Limb (tissue), 2 donors: ENCODE data around the gene OR2M5.

Experiments used
- DNase-seq, 2 donors: peaks; one replicate each; pipeline ENCODE4 v3.0.0-alpha.2; 2016; ENCODE audit errors: extremely low spot score in 2 of 2

Gene OR2M5, protein sequence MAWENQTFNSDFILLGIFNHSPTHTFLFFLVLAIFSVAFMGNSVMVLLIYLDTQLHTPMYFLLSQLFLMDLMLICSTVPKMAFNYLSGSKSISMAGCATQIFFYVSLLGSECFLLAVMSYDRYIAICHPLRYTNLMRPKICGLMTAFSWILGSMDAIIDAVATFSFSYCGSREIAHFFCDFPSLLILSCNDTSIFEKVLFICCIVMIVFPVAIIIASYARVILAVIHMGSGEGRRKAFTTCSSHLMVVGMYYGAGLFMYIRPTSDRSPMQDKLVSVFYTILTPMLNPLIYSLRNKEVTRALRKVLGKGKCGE

DNA sequence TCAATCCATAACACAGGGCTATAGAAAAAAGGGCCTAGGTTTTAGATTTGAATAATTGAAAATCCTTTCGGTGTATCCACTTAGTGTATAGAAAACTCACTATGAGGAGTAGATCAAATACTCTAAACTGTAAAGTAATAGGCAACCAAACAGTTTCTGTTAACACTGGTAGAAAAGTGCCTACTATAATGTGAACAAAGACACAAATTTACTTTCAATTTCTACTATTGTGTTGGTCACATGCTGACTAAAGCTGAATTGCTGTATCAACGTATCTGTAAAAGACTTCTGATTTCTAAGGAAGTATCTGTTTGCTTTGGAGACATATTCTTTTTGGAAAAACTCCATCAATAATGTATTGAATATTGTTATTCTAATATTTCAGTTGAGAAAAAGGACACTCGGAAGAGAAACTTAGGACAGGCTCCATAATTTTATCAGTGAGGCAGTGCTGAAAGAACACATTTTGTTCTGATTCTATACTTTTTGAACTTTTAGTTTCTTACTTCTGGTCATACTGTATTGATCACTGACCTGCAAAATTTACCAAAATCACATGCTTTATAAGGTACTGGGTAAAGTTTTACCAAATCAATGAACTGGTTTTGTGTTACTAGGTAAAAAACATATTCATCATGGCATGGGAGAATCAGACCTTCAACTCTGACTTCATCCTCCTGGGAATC is at the start of gene OR2M5:
TSS of gene OR2M5 (plus strand) at position 636 of the 686 bp plus-strand sequence. CDS start at position 636, 0 bp downstream.
- no peak for DNase-seq

DNA sequence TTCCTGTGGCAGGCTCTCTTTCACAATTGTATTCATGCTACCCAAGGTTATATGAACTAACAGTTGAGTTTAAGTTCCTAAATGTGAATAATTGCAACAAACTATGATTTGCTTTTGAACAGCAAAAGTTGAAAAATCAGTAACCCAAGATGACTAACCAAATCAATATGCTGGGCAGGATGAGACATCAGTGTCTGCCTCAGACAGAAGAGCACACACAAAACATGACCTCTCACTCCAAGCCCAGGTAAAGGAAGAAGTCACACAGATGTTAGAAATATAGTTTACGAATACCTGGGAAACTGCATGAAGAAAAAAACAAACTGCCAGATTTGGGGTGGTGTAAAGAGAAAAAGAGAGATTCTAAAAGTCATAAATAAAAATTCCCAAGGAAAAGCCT is 46.4 kb upstream of the OR2M5 start:
- DNase-seq: no peak

DNA sequence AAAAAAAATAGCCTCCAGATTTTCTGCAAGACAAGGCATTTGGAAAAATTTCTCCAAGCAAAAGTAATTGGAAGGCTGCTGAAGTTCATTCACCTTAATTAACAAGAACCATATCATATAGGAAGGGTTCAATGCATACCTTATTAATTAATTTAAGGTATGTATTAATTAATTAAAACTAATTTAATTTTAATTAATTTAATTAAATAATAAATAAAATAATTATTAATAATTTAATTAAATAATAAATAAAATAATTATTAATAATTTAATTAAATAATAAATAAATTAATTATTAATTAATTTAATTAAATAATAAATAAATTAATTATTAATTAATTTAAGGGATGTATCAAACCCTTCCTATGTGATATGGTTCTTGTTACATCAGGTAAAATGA is 42.1 kb upstream of the OR2M5 start:
- DNase-seq: no peak

DNA sequence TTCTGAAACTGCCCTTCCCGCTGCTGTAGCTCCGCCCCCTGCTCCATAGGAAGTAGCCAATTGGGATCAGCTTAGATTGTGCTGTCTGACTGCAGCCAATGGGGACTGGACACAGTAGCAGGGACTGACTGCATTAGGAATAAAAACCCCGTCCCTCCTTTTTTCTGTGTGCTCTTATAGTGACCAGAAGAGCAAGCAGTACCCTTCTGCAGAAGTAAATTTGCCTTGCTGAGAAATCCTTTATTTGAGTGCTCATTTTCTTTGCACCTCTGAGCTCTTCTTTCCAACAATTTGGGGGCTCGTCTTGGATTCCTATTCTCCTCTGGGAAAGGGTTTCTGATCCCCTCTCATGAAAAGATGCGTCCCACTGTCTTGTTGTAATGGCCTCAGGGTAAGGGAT is 33.8 kb upstream of the OR2M5 start:
- DNase-seq: no peak

DNA sequence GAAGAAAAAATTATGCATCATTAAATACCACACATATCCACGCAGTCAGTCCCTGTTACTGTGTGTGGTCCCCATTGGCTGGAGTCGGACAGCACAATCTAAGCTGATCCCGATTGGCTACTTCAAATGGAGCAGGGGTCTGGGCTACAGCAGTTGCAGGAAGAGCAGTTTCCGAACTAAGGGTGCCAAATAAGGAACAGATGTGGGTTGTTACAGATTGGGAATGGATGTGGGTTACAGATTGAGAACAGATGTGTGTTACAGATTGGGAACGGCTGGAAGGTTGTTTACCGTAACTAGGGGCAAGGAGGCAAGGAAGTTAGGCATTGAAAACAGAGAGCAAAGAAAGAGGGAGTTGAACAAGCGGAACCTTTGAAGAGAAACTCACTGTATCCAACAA is 30.1 kb upstream of the OR2M5 start:
- DNase-seq: no peak

DNA sequence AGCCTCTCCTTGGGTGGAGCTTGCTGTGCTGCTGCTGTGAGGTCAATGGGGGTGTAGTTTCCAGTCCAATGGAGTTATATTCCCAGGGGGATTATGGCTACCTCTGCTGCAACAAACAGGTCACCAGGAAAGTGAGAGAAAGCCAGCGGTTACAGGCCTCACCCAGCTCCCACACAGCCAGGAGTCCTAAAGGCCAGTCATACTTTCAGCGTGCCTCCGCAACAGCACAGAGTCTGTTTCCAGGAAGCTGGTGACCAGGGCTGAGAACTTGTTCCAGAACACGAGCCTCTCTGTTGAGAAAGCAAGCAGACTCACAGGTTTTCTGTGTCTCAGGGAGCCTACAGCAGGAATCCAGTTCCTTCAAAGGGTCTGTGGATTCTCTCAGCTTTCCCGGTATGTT is 17.3 kb upstream of the OR2M5 start:
- DNase-seq: no peak

DNA sequence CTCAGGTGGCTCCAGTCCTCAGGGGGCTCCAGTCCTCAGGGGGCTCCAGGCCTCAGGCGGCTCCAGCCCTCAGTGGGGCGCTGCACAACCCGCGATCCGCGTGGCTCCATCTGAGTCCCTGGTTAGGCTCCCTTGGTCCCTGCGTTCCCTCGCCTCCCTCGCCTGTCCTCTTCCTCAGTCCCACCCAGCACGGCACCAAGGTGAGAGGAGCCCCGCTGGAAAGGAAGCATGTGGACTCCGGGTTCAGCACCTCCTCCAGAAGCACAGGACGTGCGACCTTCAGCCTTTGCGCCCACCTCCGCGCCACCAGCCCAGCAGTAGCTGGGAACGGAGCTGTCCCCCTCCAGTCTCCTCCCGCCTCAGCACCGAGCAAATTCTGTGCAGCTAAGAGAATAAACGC is 8.1 kb upstream of the OR2M5 start:
- no peak for DNase-seq

DNA sequence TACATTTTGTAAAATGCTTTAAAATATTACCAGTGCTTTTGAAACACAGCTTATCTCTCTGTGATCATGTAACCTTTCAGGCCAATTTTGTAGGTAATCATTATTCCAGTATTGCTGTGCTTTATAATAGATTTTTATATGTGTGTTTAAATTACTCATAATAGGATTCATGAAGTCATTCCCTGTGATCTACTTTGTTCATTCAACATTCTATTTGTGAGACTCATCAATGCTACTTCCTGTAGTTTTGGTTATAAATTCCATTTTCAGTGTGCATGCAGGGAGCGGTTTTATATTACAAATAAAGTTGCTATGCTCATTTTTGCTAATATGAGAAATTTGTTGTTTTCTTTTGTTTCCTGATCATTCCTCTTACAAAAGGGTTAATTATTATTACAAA is 4.1 kb upstream of the OR2M5 start:
- DNase-seq: no peak

DNA sequence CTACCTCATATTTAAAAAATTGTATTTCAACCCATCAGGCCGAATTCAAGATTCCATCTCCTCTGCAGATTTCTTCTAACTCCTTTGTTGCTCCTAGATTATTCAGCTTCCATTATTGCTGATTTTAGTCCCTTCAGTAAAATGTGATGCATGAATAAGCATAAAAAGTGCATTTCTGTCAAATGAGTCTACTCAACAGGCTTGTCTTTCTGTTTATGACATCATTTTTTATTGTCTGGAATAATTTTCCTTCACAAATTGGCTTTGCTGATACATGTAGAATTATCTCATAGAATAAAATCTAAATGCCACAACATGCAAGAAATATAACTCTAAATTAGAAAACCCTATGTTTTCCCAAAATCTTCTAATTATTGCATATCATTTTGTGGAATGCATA is 1.6 kb upstream of the OR2M5 start:
- DNase-seq: no peak

DNA sequence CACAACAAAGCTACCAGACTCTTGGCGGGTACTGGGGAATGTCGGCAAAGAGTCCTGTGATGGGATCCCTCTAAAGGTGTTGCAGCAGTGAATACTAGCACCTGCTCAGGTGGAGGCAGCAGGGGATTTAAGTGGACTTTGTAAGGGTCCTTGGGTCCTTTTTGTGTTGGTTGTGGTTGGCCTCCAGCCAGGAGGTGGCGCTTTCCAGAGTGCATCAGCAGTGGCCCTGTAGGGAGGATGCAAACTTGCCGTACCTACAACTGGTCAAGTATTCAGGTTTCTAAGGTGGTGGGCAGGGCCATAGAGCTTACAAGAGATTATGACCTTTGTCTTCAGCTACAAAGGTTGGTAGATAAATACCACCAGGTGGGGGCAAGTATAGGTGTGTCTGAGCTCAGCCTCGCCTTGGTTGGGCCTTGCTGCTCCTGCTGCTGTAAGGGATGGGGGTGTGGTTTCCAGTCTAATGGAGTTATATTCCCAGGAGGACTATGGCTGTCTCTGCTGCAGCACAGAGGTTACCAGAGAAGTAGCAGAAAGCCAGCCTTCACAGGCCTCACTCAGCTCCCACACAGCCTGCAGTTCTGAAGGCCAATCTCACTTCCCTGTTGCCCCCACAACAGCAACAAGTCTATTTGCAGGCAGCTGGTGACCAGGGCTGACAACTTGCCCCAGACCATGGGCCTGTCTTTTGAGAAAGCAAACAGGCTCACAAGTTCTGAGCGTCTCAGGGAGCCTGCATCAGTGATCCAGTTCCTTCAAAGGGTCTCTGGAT is 7.3 kb downstream of the OR2M5 start:
- DNase-seq: no peak

DNA sequence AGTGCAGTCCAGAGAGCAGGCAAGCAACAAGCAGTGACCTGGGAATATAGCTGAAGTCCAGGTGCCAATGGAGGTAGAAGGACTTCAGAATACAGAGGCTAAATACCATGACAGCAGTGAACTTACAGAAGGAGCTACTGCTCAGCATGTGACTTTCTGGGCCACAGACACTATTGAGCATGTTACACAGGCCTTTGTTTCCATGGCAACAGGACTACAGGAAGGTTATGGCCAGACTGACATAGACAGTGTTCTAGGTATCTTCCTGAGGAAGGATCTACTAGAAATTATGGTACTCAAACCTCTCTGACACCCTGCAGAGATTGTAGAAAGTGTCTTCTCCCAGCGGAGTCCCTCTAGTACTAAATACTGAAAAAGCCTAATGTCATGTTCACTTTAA is 11.0 kb downstream of the OR2M5 start:
- no peak for DNase-seq

DNA sequence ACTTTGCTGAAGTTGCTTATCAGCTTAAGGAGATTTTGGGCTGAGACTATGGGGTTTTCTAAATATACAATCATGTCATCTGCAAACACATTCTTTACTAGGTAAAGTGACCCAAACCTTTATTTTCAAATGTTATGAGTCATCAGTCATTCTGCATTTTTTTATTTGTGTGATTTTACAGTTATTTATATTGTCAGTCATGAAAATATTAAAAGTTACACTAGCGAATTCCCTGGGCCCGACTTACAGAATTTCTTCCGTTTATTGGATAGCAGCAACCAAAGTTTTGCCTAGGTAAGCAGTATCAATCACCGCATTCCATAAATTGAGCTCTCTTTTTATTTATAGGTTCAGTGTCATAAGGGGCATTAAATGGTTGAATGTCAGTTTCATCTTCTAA is 13.8 kb downstream of the OR2M5 start:
- no peak for DNase-seq

DNA sequence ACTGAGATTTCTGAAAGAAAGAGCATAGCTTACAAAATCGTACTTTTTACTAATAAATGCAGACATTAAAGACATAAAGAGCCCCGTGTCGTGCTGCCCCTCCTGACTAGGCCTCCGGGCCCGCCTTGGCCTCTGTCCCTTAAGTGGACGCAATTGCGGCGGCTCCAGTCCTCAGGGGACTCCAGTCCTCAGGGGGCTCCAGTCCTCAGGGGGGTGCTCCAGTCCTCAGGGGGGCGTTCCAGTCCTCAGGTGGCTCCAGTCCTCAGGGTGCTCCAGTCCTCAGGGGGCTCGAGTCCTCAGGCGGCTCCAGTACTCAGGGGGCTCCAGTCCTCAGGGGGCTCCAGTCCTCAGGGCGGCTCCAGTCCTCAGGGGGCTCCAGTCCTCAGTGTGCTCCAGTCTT is 19.1 kb downstream of the OR2M5 start:
- no peak for DNase-seq

DNA sequence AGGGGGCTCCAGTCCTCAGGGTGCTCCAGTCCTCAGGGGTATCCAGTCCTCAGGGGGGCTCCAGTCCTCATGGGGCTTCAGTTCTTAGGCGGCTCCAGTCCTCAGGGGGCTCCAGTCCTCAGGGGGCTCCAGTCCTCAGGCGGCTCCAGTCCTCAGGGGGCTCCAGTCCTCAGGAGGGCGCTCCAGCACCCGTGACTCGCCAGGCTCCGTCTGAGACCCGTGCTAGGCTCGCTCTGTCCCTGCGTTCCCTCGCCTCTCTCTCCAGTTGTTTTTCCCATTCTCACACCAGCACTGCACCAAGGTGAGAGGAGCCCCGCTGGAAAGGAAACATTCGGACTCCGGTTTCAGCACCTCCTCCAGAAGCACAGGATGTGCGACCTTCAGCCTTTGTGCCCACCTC is 20.2 kb downstream of the OR2M5 start:
- no peak for DNase-seq

DNA sequence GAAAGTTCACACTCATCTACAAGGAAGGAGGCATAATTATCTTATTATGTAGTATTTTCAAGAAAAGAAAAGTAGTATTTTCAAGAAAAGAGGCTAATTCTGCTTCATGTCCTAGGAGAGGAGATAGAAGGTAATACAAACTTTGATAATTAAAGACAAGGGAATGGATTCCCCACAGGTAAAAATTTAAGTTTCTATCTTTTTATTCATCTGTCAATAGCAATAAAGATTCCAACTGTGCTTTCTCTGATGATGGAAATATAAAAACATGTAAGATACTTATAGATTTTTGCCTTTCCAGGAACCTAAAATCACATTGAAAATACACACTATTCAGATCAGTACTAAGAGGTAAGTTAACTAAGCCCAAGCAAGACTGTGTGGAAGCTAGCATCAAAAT is 29.6 kb downstream of the OR2M5 start, which contains the start of gene OR2M2:
TSS of gene OR2M2 (plus strand) at position 301 of the 400 bp plus-strand sequence. CDS start 5,165 bp downstream, outside the sequence.
- no peak for DNase-seq

DNA sequence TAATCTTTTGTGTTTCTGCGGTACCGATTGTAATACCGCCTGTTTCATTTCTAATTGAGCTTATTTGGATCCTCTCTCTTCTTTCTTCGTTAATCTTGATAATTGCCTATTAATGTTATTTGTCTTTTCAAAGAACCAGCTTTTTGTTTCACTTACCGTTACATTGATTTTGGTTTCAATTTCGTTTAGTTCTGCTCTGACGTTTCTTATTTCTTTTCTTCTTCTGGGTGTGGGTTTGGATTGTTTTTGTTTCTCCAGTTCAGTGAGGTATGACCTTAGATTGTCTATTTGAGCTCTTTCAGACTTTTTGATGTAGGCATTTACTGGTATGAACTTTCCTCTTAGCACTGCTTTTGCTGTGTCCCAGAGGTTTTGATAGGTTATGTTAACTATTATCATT is 39.0 kb downstream of the OR2M5 start:
- DNase-seq: no peak

DNA sequence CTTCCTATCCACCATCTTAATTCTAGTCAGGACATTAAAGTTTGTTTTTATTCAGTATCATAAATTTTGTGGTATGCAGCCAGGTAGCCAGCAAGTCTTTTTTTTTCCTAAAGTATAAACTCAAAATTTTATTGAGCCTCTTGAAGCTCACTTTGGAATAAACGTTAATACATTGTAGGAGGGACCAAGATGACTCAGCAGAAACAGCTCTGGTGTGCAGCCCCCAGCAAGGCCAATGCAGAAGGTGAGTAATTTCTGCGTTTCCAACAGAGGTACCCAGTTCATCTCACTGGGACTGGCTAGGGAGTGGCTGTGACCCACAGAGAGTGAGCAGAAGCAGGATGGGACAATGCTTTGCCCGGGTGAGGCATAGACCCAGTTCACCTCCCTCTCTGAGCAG is 42.4 kb downstream of the OR2M5 start:
- no peak for DNase-seq

DNA sequence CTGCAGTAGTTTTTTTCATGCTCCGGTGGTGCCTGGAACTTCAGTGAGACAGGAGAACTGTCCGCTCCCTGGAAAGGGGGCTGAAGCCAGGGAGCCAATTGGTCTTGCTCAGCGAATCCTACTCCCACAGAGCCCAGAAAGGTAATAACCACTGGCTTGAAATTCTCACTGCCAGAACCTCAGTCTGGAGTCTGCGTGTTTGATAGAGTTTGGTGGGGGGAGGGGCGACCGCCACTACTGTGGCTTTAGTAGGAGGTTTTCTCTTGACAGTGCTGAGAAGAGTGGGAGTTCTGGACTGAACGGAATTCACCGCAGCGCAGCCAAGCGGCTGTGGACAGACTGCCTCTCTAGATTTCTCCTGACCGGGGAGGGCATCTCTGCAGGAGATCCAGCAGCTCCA is 44.1 kb downstream of the OR2M5 start:
- no peak for DNase-seq

DNA sequence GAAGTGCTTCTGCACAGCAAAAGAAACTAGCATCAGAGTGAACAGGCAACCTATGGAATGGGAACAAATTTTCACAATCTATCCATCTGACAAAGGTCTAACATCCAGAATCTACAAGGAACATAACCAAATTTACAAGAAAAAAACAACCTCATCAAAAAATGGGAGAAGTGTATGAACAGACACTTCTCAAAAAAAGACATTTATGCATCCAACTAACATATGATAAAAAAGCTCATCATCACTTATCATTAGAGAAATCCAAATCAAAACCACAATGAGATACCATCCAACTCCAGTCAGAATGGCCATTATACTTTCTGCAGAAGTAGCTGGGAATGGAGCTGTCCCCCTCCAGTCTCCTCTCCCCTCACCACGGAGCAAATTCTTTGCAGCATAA is 49.2 kb downstream of the OR2M5 start:
- no peak for DNase-seq
